ENCODE results near the gene TP63. TPM values are rescaled to one million over a fixed set of nuclear protein-coding genes. Genes with fewer than 3 reads are reported as not detected.

Gene TP63
- total RNA-seq, 1 experiment from 2014 or later: 4.9 TPM

DNA sequence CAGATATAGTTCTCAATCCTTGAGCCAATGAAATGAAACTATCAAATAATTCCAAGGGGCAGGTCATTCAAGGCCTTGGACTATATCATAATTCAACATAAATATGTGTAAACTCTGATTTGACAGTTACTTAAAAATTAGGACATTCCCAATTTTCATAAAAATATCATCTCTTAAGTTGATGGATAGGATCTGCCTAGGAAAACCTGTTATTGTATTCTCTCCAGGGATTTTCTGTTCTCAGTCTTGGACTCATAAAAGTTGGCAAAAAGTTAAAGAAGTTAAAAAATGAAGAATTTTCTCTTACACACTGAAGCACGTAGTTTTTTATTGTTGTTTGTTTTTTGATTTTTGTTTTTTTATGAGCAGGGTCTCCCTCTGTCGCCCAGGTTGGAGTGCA is 109.0 kb downstream of the TP63 start:
- H3K4me1 ChIP-seq (ENCODE audit: insufficient read depth, low read length, poor library complexity, severe bottlenecking): no peaks in the 10 kb centered on the region
- ChIA-PET CTCF (no interaction called here), POLR2A (ENCODE audit: low non-redundant PET) (no interaction called here)
- no peak overlapping the region for H3K4me3 ChIP-seq (ENCODE audit: low read depth, low read length, poor library complexity, severe bottlenecking)
- BruUV-seq (replicated peaks): no TSS peak
- H3K9me3 ChIP-seq (ENCODE audit: low read depth, low read length, poor library complexity, severe bottlenecking): no peaks in the 10 kb centered on the region
- no peak overlapping the region for H3K27ac ChIP-seq (ENCODE audit: low read depth, low read length, poor library complexity, severe bottlenecking)
- H3K36me3 ChIP-seq (ENCODE audit: insufficient read depth, low read length, poor library complexity, severe bottlenecking): no peaks in the 10 kb centered on the region
- DNase-seq (ENCODE audit: low spot score): no peak
- no peaks in the 10 kb centered on the region for H3K27me3 ChIP-seq (replicated peaks; ENCODE audit: insufficient read depth, low read depth, low read length, poor library complexity)
- intact Hi-C loops (cut with micrococcal nuclease; ENCODE audit: unreplicated experiment): no loop called here
- TF ChIP-seq CTCF (conservative IDR thresholded peaks at IDR 0.05; ENCODE audit: low read depth, low read length): no peak
- TF ChIP-seq EZH2 (IDR thresholded peaks at IDR 0.05; ENCODE audit: borderline replicate concordance, low read depth, low read length, poor library complexity, severe bottlenecking): no peak

DNA sequence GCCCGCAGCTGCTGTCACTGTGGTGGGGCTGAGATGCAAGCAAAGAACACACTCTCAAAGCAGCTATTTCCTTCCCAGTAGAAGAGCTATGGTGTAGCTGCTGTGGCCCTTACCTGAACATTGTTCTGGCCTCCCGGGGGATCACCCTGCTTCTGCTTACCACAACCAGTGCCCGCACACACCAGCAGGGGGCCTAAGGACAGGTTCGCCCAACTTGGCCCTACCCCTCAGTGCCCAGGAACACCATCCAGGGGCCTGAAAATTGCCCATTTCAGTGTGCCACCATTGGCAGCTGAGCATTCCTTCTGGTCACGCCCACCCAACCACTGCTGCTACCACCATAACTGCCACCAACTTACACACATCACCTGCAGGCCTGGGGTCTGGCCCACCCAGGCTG is 113.0 kb downstream of the TP63 start:
- Histone ChIP-seq H3K4me1 (ENCODE audit: insufficient read depth, low read length, poor library complexity, severe bottlenecking) (no peaks in the 10 kb centered on the region), H3K9me3 (ENCODE audit: low read depth, low read length, poor library complexity, severe bottlenecking) (no peaks in the 10 kb centered on the region), H3K4me3 (ENCODE audit: low read depth, low read length, poor library complexity, severe bottlenecking) (no peak overlapping the region), H3K27ac (ENCODE audit: low read depth, low read length, poor library complexity, severe bottlenecking) (no peak overlapping the region), H3K36me3 (ENCODE audit: insufficient read depth, low read length, poor library complexity, severe bottlenecking) (no peaks in the 10 kb centered on the region), H3K27me3 (replicated peaks; ENCODE audit: insufficient read depth, low read depth, low read length, poor library complexity) (no peaks in the 10 kb centered on the region)
- ChIA-PET CTCF (no interaction called here), POLR2A (ENCODE audit: low non-redundant PET) (no interaction called here)
- DNase-seq (ENCODE audit: low spot score): no peak
- TF ChIP-seq EZH2 (IDR thresholded peaks at IDR 0.05; ENCODE audit: borderline replicate concordance, low read depth, low read length, poor library complexity, severe bottlenecking) (no peak), CTCF (conservative IDR thresholded peaks at IDR 0.05; ENCODE audit: low read depth, low read length) (no peak)
- BruUV-seq (replicated peaks): no TSS peak
- intact Hi-C loops (cut with micrococcal nuclease; ENCODE audit: unreplicated experiment): no loop called here

DNA sequence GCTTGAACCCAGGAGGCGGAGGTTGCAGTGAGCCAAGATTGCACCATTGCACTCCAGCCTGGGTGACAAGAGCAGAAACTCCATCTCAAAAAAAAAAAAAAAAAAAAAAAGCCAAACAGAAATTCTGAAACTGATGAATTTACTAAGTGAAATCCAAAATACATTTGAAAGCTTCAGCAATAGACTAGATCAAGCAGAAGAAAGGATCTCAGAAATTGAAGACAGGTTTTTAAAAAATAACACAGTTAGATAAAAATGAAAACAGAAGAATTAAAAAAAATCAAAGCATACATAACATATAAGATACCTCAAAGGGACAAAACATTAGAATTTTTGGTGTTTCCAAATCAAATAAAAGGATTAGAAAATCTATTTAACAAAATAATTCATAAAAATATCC is 114.4 kb downstream of the TP63 start:
- Histone ChIP-seq H3K9me3 (ENCODE audit: low read depth, low read length, poor library complexity, severe bottlenecking) (no peaks in the 10 kb centered on the region), H3K27ac (ENCODE audit: low read depth, low read length, poor library complexity, severe bottlenecking) (no peak overlapping the region), H3K4me3 (ENCODE audit: low read depth, low read length, poor library complexity, severe bottlenecking) (no peak overlapping the region), H3K36me3 (ENCODE audit: insufficient read depth, low read length, poor library complexity, severe bottlenecking) (no peaks in the 10 kb centered on the region), H3K4me1 (ENCODE audit: insufficient read depth, low read length, poor library complexity, severe bottlenecking) (no peaks in the 10 kb centered on the region), H3K27me3 (replicated peaks; ENCODE audit: insufficient read depth, low read depth, low read length, poor library complexity) (no peaks in the 10 kb centered on the region)
- intact Hi-C loops (cut with micrococcal nuclease; ENCODE audit: unreplicated experiment): no loop called here
- DNase-seq (ENCODE audit: low spot score): no peak
- BruUV-seq (replicated peaks): no TSS peak
- ChIA-PET CTCF (no interaction called here), POLR2A (ENCODE audit: low non-redundant PET) (interaction anchor here (0.6 kb wide), 1 partner anchor 47 kb away, joined by 6 read pairs; no protein-coding TSS in a partner anchor)
- TF ChIP-seq CTCF (conservative IDR thresholded peaks at IDR 0.05; ENCODE audit: low read depth, low read length): no peak
- no peak for TF ChIP-seq EZH2 (IDR thresholded peaks at IDR 0.05; ENCODE audit: borderline replicate concordance, low read depth, low read length, poor library complexity, severe bottlenecking)
